Muscle of leg (tissue), 11 donors: ENCODE measurements around the gene HLTF. TPM values are rescaled to one million over a fixed set of nuclear protein-coding genes. Genes with fewer than 3 reads are reported as not detected.
A peak's percentile ranks its signal among the peaks of the same experiment; 100 is the strongest.
"Not testable (repeated sequence)": the region's sequence is repeated elsewhere in the genome, so short reads cannot be mapped to it uniquely, and the experiment has no call there.

Experiments used
- DNase-seq: peaks from one replicate; pipeline ENCODE4 v3.0.0; 2013
- H3K27ac ChIP-seq: one replicate; pipeline ENCODE4 v1.5.1; 2013; ENCODE audit warnings: mild to moderate bottlenecking, low read length, control low read depth
- H3K27me3 ChIP-seq: one replicate; pipeline ENCODE4 v1.6.1; 2013; ENCODE audit warnings: low read length; ENCODE audit not compliant: control insufficient read depth, insufficient read depth
- H3K36me3 ChIP-seq: one replicate; pipeline ENCODE4 v1.6.1; 2013; ENCODE audit warnings: low read length; ENCODE audit not compliant: control insufficient read depth, insufficient read depth
- H3K4me1 ChIP-seq: one replicate; pipeline ENCODE4 v1.6.1; 2013; ENCODE audit warnings: low read length; ENCODE audit not compliant: control insufficient read depth, insufficient read depth
- H3K4me3 ChIP-seq: one replicate; pipeline ENCODE4 v1.5.1; 2013; ENCODE audit warnings: low read length, control low read depth
- H3K9me3 ChIP-seq: replicated peaks from 2 replicates; pipeline ENCODE4 v1.6.1; 2013; ENCODE audit warnings: low read depth, low read length; ENCODE audit not compliant: control insufficient read depth
- WGBS: methylation state at CpG from one replicate; pipeline ENCODE4 v1.1.5; 2013; ENCODE audit warnings: missing lambda C conversion rate; ENCODE audit not compliant: insufficient coverage; 5-methylcytosine and 5-hydroxymethylcytosine counted together
- polyA plus RNA-seq, 8 donors: library from polyadenylated mRNA; unstranded; fragments of 120-200 nt; gene quantifications; one replicate each; pipeline versions ENCODE4 v1.2.1 to v1.2.3, GENCODE V29; 2013; ENCODE audit warnings: inconsistent platforms in 1 of 8, low replicate concordance in 1 of 8; ENCODE audit not compliant: insufficient read length in 8 of 8, insufficient read depth in 1 of 8
- total RNA-seq: library from RNA; stranded (reverse); fragments of 120-200 nt; gene quantifications from one replicate; pipeline ENCODE4 v1.2.4, GENCODE V29; 2013

The HLTF gene
- total and polyA plus RNA-seq, 9 donors, result 14.7 to 24.6 (median 19.4) TPM

- Histone ChIP-seq H3K27ac (no peak overlapping the region), H3K27me3 (no peaks in the 10 kb centered on the region), H3K36me3 (no peaks in the 10 kb centered on the region), H3K4me3 (no peak overlapping the region), H3K9me3 (no peaks in the 10 kb centered on the region), H3K4me1 (no peaks in the 10 kb centered on the region)
- no CpG with 5 or more reads among the region's 1 CpG for WGBS
- DNase-seq, result no peak
Measured at GRCh38 chr3:149119466-149119865, 33.1 kb upstream of the HLTF start.

DNA sequence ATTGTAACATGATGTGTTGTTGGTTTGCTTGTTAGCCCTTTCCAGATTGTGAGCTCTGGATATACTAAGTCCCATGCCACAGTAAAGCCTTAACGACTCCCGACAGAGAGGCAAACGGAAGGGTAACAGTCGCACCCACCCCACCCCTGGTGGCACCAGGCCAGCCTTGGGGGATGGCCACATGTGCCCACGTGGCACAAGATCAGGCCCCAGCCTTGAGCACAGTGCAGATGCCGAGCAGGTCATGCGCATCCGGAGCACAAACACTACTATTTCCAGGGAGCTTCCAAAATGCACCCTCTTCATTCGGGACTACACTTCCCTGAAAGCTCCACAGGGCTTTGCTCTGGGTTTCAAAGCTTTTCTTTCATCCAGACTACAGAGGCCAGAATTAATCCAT lies 32.4 kb upstream of the HLTF start:
- H3K4me3 ChIP-seq, result no peak overlapping the region
- no peak for DNase-seq
- no peaks in the 10 kb centered on the region for H3K27me3 ChIP-seq
- no peaks in the 10 kb centered on the region for H3K9me3 ChIP-seq
- H3K27ac ChIP-seq, result no peak overlapping the region
- 78% methylated on average over 9 of the region's 9 CpGs for WGBS
- no peaks in the 10 kb centered on the region for H3K36me3 ChIP-seq
- no peaks in the 10 kb centered on the region for H3K4me1 ChIP-seq

DNA sequence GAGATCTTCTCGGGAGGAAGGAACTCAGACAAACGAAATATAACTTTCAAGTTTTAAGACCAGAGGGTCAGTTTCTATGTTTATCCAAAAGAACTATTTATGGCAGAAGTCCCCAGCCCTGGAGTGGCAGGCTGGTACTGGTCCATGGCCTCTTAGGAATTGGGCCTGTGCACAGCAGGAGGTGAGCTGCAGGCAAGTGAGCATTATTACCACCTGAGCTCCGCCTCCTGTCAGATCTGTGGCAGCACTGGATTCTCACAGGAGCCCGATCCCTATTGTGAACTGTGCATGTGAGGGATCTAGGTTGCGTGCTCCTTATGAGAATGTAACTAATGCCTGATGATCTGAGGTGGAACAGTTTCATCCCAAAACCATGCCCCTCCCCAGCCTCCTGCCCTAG lies 28.8 kb upstream of the HLTF start:
- 54% methylated on average over 2 of the region's 5 CpGs for WGBS
- no peak overlapping the region for H3K27ac ChIP-seq
- no peak for DNase-seq
- H3K36me3 ChIP-seq, result no peaks in the 10 kb centered on the region
- no peaks in the 10 kb centered on the region for H3K4me1 ChIP-seq
- H3K9me3 ChIP-seq, result no peaks in the 10 kb centered on the region
- no peak overlapping the region for H3K4me3 ChIP-seq
- no peaks in the 10 kb centered on the region for H3K27me3 ChIP-seq

DNA sequence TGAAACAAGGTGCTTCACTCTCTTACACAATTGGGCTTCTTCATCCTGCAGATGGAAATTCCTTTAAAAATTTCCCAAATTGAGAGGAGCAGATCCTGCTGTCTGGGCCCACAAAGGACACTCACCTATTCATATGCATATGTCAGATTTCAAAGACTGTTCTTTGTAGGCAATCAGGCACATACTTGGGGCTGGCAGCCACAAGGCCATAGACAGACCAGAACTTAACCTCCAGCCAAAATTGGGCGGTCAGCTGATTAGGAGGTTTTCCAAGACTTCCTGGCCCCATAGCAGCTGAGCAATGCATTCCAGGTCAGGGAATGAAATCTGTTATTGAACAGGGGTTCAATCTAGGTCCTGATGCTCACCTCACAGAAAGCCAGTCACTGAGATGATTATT lies 28.1 kb upstream of the HLTF start:
- no peaks in the 10 kb centered on the region for H3K9me3 ChIP-seq
- H3K4me3 ChIP-seq, result no peak overlapping the region
- no peaks in the 10 kb centered on the region for H3K36me3 ChIP-seq
- DNase-seq, result no peak
- WGBS, result no CpG with 5 or more reads among the region's 1 CpG
- no peaks in the 10 kb centered on the region for H3K4me1 ChIP-seq
- no peaks in the 10 kb centered on the region for H3K27me3 ChIP-seq
- no peak overlapping the region for H3K27ac ChIP-seq

GRCh38 chr3:149104484-149104883 lies 18.2 kb upstream of the HLTF start:
- Histone ChIP-seq H3K4me1 (no peaks in the 10 kb centered on the region), H3K27me3 (no peaks in the 10 kb centered on the region), H3K9me3 (no peaks in the 10 kb centered on the region), H3K4me3 (no peak overlapping the region), H3K36me3 (no peaks in the 10 kb centered on the region), H3K27ac (no peak overlapping the region)
- no peak for DNase-seq
- WGBS, result 60% methylated on average over 1 of the region's 3 CpGs

DNA sequence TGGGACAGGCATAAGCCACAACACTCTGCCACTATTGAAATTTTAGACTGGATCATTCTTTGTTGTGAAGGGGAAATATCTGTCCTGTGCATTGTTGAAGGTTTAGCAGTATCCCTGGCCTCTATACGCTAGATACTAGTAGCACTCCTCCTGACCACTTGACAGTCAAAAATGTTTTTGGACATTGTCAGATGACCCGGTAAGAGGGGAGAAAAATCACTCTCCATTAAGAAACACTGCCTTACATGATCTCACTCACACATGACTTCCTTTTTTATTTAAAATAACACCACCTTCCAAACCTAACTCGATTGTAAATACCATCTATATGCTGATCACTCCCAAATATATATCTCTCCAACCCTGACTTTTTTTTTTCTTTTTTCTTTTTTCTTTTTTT lies 15.3 kb upstream of the HLTF start:
- WGBS, result 100% methylated on average over 1 of the region's 3 CpGs
- Histone ChIP-seq H3K27ac (no peak overlapping the region), H3K4me1 (no peaks in the 10 kb centered on the region), H3K4me3 (no peak overlapping the region), H3K9me3 (no peaks in the 10 kb centered on the region), H3K36me3 (no peaks in the 10 kb centered on the region), H3K27me3 (no peaks in the 10 kb centered on the region)
- no peak for DNase-seq

GRCh38 chr3:149101154-149101553 lies 14.8 kb upstream of the HLTF start:
- H3K4me1 ChIP-seq, result no peaks in the 10 kb centered on the region
- no peak overlapping the region for H3K4me3 ChIP-seq
- no peaks in the 10 kb centered on the region for H3K36me3 ChIP-seq
- no CpG with 5 or more reads among the region's 4 CpGs for WGBS
- no peaks in the 10 kb centered on the region for H3K9me3 ChIP-seq
- no peaks in the 10 kb centered on the region for H3K27me3 ChIP-seq
- H3K27ac ChIP-seq, result no peak overlapping the region
- no peak for DNase-seq

DNA sequence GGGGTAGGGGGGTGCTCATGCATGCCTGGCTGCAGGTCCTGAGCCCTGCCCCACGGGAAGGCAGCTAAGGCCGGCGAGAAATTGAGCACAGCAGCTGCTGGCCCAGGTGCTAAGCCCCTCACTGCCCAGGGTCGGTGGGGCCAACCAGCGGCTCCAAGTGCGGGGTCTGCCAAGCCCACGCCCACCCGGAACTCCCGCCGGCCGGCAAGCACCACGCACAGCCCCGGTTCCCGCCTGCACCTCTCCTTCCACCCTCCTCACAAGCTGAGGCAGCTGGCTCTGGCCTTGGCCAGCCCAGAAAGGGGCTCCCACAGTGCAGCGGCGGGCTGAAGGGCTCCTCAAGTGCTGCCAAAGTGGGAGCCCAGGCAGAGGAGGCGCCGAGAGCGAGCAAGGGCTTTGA lies 11.7 kb upstream of the HLTF start:
- not testable (repeated sequence) for H3K4me1 ChIP-seq, H3K27me3 ChIP-seq, H3K4me3 ChIP-seq, DNase-seq, H3K27ac ChIP-seq, H3K36me3 ChIP-seq, H3K9me3 ChIP-seq
- WGBS, result 80% methylated on average over 17 of the region's 19 CpGs

DNA sequence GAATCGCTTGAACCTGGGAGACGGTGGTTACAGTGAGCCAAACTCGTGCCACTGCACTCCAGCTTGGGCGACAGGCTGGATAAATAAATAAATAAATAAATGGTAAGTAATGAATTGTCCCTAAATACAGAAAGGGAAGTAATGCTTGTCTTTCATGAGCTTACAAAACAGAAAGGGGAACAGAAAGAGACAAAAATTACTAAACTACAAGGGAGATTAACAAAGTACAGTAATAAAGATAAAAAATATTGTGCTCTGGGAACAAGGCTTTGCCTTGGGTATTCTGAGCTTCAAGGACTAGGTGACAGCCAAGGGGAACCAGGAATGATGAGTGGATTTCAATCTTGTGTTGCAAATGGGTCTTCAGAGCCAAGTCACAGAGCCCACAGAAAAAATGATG lies 9.2 kb upstream of the HLTF start:
- H3K4me3 ChIP-seq, result no peak overlapping the region
- no peaks in the 10 kb centered on the region for H3K36me3 ChIP-seq
- H3K4me1 ChIP-seq, result no peaks in the 10 kb centered on the region
- H3K27me3 ChIP-seq, result no peaks in the 10 kb centered on the region
- peak; percentile 15 for DNase-seq
- 100% methylated on average over 1 of the region's 4 CpGs for WGBS
- no peaks in the 10 kb centered on the region for H3K9me3 ChIP-seq
- no peak overlapping the region for H3K27ac ChIP-seq

DNA sequence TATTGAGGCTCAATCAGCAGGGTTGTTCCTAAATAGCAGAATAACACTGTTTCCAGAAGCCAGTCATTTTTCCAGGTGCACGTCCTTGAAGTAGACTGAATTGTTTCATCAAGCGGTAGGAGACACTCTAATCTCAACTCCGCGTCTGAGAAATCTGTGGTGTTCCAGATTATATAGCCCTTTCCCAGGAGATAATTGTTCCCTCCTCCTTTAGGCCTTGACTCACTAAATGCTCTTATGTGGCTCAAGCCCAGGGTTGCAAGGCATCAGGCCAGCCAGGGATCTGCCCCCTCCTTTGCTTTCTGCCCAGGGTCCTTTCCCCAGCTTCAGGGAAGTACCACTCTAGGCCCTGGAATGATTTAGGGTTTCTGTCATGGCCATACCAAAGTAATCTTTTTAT lies 5.7 kb upstream of the HLTF start:
- 40% methylated on average over 1 of the region's 4 CpGs for WGBS
- no peaks in the 10 kb centered on the region for H3K4me1 ChIP-seq
- H3K36me3 ChIP-seq, result no peaks in the 10 kb centered on the region
- H3K27me3 ChIP-seq, result no peaks in the 10 kb centered on the region
- no peak for DNase-seq
- H3K4me3 ChIP-seq, result no peak overlapping the region
- no peak overlapping the region for H3K27ac ChIP-seq
- H3K9me3 ChIP-seq, result peaks cover 2% of the 10 kb centered on the region

- WGBS, result 80% methylated on average over 2 of the region's 3 CpGs
- H3K4me3 ChIP-seq, result no peak overlapping the region
Measured at GRCh38 chr3:149090907-149091306, 4.6 kb upstream of the HLTF start.

More at GRCh38 chr3:149090907-149091306, 4.6 kb upstream of the HLTF start:
- no peaks in the 10 kb centered on the region for H3K36me3 ChIP-seq
- H3K27ac ChIP-seq, result no peak overlapping the region
- peaks cover 4% of the 10 kb centered on the region for H3K4me1 ChIP-seq
- H3K9me3 ChIP-seq, result peaks cover 3% of the 10 kb centered on the region
- H3K27me3 ChIP-seq, result no peaks in the 10 kb centered on the region
- DNase-seq, result no peak
